Ovary (tissue), 3 donors: ENCODE measurements around the gene SLC39A11.

Experiments used
- CTCF ChIP-seq, 3 donors: fragments of 450-650 bp in 2 of 3; fragments of 200-600 bp in 1 of 3; IDR thresholded peaks; one replicate each; pipeline versions ENCODE4 v1.5.1 to v1.8.0; 2016 to 2022; ENCODE audit warnings: antibody characterized with exemption in 3 of 3, mild to moderate bottlenecking in 1 of 3
- POLR2A ChIP-seq: fragments of 450-650 bp; IDR thresholded peaks from one replicate; pipeline ENCODE4 v1.6.1; 2017; ENCODE audit warnings: antibody characterized with exemption, mild to moderate bottlenecking, moderate library complexity
- donor health status: DM: no; HTN: no; CAD: no.

DNA sequence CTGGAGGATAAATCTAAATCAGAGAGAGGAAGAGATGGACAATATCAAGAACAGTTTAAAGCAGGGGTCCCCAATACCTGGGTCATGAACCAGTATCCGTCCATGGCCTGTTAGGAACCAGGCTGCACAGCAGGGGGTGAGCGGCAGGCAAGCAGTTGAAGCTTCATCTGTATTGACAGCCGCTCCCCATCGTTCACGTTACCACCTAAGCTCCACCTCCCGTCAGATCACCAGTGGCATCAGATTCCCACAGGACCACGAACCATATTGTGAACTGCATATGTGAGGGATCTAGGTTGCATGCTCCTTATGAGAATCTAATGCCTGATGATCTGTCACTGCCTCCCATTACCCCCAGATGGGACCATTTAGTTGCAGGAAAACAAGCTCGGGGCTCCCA is 226.5 kb downstream of the SLC39A11 start:
- no peak for TF ChIP-seq CTCF (IDR thresholded peaks at IDR 0.05)
- no peak for TF ChIP-seq POLR2A
